ENCODE results near the gene FMN1. TPM values are rescaled to one million over a fixed set of nuclear protein-coding genes. Genes with fewer than 3 reads are reported as not detected.

The FMN1 gene
- total and polyA plus RNA-seq, 10 donors: 0.43 to 42.1 (median 8.6) TPM

- Histone ChIP-seq H3K9me3 (peaks cover 0 to 7% (median 2%) of the 10 kb centered on the region in 8 donors), H3K27me3 (replicated peaks in 1 of 7) (no peaks in the 10 kb centered on the region), H3K36me3 (no peaks in the 10 kb centered on the region), H3K4me3 (no peak overlapping the region), H3K4me1 (no peaks in the 10 kb centered on the region), H3K27ac (no peak overlapping the region)
- intact Hi-C loops (cut with DNase I; ENCODE audit: low total_unique reads): loop anchor here (5.0 kb wide), 1 partner anchor 331 kb away; no protein-coding TSS in a partner anchor
- DNase-seq: no peak
- TF ChIP-seq, protein P1, sequence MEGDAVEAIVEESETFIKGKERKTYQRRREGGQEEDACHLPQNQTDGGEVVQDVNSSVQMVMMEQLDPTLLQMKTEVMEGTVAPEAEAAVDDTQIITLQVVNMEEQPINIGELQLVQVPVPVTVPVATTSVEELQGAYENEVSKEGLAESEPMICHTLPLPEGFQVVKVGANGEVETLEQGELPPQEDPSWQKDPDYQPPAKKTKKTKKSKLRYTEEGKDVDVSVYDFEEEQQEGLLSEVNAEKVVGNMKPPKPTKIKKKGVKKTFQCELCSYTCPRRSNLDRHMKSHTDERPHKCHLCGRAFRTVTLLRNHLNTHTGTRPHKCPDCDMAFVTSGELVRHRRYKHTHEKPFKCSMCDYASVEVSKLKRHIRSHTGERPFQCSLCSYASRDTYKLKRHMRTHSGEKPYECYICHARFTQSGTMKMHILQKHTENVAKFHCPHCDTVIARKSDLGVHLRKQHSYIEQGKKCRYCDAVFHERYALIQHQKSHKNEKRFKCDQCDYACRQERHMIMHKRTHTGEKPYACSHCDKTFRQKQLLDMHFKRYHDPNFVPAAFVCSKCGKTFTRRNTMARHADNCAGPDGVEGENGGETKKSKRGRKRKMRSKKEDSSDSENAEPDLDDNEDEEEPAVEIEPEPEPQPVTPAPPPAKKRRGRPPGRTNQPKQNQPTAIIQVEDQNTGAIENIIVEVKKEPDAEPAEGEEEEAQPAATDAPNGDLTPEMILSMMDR (IDR thresholded peaks at IDR 0.05 in 8 of 11, conservative IDR thresholded peaks at IDR 0.05 in 3 of 11): peak in 1 of 11 experiments; percentile 12
- no peak for TF ChIP-seq POLR2AphosphoS5 (IDR thresholded peaks at IDR 0.05)
These were observed 201.2 kb downstream of the FMN1 start for GRCh38 chr15:32993285-32993684.

DNA sequence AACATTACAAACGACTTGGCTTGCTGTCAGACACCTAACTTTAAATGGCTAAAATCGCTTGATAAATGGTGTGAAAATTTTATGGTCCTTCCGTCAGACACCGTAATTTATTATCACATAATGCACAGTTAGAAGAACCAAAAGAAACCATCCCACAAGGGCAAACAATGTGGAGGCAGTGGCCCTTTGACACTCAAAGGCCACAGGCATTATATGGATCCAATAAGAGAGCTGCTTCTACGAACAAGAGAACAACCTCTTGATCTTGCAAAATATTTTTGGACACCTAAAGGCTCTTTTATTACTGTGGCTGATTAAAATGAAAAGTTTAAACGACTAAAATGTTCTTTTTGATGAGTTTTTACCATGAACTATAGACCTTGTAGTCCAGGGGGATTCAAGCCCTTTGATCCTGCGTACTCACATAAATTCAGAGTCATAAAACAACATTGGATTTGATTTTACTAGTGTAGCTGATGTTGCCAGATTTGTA, 202.8 kb downstream of the FMN1 start:
- Histone ChIP-seq H3K27me3 (replicated peaks in 1 of 7) (no peaks in the 10 kb centered on the region), H3K9me3 (peaks cover 0 to 7% (median 2%) of the 10 kb centered on the region in 8 donors), H3K4me3 (no peak overlapping the region), H3K36me3 (no peaks in the 10 kb centered on the region), H3K4me1 (no peaks in the 10 kb centered on the region), H3K27ac (no peak overlapping the region)
- TF ChIP-seq, protein P1 (IDR thresholded peaks at IDR 0.05 in 8 of 11, conservative IDR thresholded peaks at IDR 0.05 in 3 of 11): no peak
- TF ChIP-seq POLR2AphosphoS5 (IDR thresholded peaks at IDR 0.05): no peak
- no peak for TF ChIP-seq POLR2A (IDR thresholded peaks at IDR 0.05)
- no peak for DNase-seq
- intact Hi-C loops (cut with DNase I; ENCODE audit: low total_unique reads): loop anchor here (5.0 kb wide), 1 partner anchor 329 kb away; no protein-coding TSS in a partner anchor
- WGBS, 5 donors: 75 to 79% (median 77%) methylated on average over 7 of the region's 7 CpGs

DNA sequence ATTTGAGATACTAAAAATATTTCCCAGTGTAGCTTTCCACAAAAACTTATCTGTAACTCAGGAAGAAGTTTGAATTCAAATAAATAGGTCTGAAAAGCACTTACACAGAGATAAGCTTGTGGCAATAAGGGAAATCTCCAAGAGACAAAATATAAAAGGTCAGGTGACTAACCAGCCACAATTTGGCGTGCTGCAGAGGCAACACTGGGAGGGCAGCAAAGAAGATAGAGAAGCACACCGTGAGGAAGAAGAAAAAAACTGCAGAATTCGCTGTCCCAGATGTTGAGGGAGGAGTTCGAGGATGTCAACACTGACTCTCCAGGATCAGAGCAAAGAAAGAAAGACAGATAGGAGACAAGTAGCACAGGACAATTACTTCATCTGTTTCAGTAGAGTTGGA, 204.4 kb downstream of the FMN1 start:
- H3K4me3 ChIP-seq: no peak overlapping the region
- WGBS, 5 donors: 71 to 86% (median 77%) methylated on average over 4 of the region's 4 CpGs
- intact Hi-C loops (cut with DNase I; ENCODE audit: low total_unique reads): loop anchor here (5.0 kb wide), 1 partner anchor 328 kb away; no protein-coding TSS in a partner anchor
- H3K27me3 ChIP-seq (replicated peaks in 1 of 7): no peaks in the 10 kb centered on the region
- H3K36me3 ChIP-seq: no peaks in the 10 kb centered on the region
- DNase-seq: no peak
- H3K9me3 ChIP-seq: peaks cover 0 to 7% (median 2%) of the 10 kb centered on the region in 8 donors
- no peak overlapping the region for H3K27ac ChIP-seq
- no peaks in the 10 kb centered on the region for H3K4me1 ChIP-seq
- TF ChIP-seq POLR2AphosphoS5 (IDR thresholded peaks at IDR 0.05) (no peak), POLR2A (IDR thresholded peaks at IDR 0.05) (no peak)
- TF ChIP-seq, protein P1 (IDR thresholded peaks at IDR 0.05 in 8 of 11, conservative IDR thresholded peaks at IDR 0.05 in 3 of 11): no peak

GRCh38 chr15:32987067-32987466, 207.4 kb downstream of the FMN1 start:
- TF ChIP-seq POLR2A (IDR thresholded peaks at IDR 0.05) (no peak), POLR2AphosphoS5 (IDR thresholded peaks at IDR 0.05) (no peak)
- TF ChIP-seq, protein P1 (IDR thresholded peaks at IDR 0.05 in 8 of 11, conservative IDR thresholded peaks at IDR 0.05 in 3 of 11): no peak
- H3K4me3 ChIP-seq: no peak overlapping the region
- H3K27ac ChIP-seq: no peak overlapping the region
- no peak for DNase-seq
- H3K36me3 ChIP-seq: no peaks in the 10 kb centered on the region
- intact Hi-C loops (cut with DNase I; ENCODE audit: low total_unique reads): no loop called here
- 75 to 87% (median 84%) methylated on average over 4 of the region's 4 CpGs for WGBS, 5 donors
- no peaks in the 10 kb centered on the region for H3K27me3 ChIP-seq (replicated peaks in 1 of 7)
- H3K4me1 ChIP-seq: no peaks in the 10 kb centered on the region
- peaks cover 0 to 7% (median 2%) of the 10 kb centered on the region in 8 donors for H3K9me3 ChIP-seq
